OCI-LY1 (cell line): Measurements from ENCODE around the gene SYT6.

Experiments
- H2AFZ ChIP-seq: fragments of 200-600 bp; sonication (generic), shearing (Covaris generic); 2 replicates; pipeline ENCODE4 v1.6.0; 2014; ENCODE audit warnings: antibody characterized with exemption, mild to moderate bottlenecking, low read length
- H3F3A ChIP-seq: fragments of 200-600 bp; sonication (generic), shearing (Covaris generic); 2 replicates; pipeline ENCODE4 v1.6.0; 2014; ENCODE audit warnings: mild to moderate bottlenecking, antibody characterized with exemption, low read length, moderate library complexity; ENCODE audit not compliant: insufficient read depth
- H3K27ac ChIP-seq: fragments of 200-600 bp; sonication (generic); 2 replicates; pipeline ENCODE4 v1.5.1; 2014; ENCODE audit warnings: low read length, mixed run types, mild to moderate bottlenecking, low read depth; ENCODE audit not compliant: poor library complexity, severe bottlenecking
- H3K27me3 ChIP-seq: fragments of 200-600 bp; sonication (generic); 2 replicates; pipeline ENCODE4 v1.6.0; 2014; ENCODE audit warnings: antibody characterized with exemption, mild to moderate bottlenecking, low read length, moderate library complexity; ENCODE audit not compliant: insufficient read depth
- H3K36me3 ChIP-seq: fragments of 200-600 bp; sonication (generic); 2 replicates; pipeline ENCODE4 v1.6.1; 2014; ENCODE audit warnings: mild to moderate bottlenecking, antibody characterized with exemption, low read length, moderate library complexity, mixed read lengths; ENCODE audit not compliant: insufficient read depth
- H3K4me1 ChIP-seq: fragments of 200-600 bp; sonication (generic); 2 replicates; pipeline ENCODE4 v1.5.1; 2014; ENCODE audit warnings: mild to moderate bottlenecking, low read length, moderate library complexity; ENCODE audit not compliant: insufficient read depth, severe bottlenecking
- H3K4me2 ChIP-seq: fragments of 200-600 bp; sonication (generic), shearing (Covaris generic); 2 replicates; pipeline ENCODE4 v1.6.1; 2014; ENCODE audit warnings: low read length
- H3K4me3 ChIP-seq: fragments of 200-600 bp; sonication (generic); 2 replicates; pipeline ENCODE4 v1.5.1; 2014; ENCODE audit warnings: low read length, low read depth, mild to moderate bottlenecking, mixed read lengths; ENCODE audit not compliant: poor library complexity, severe bottlenecking
- H3K79me2 ChIP-seq: fragments of 200-600 bp; shearing (Covaris generic); 2 replicates; pipeline ENCODE4 v1.6.1; 2016; ENCODE audit warnings: mixed run types, low read length, mixed read lengths; ENCODE audit not compliant: insufficient read depth
- H3K9ac ChIP-seq: fragments of 200-600 bp; sonication (generic), shearing (Covaris generic); 2 replicates; pipeline ENCODE4 v1.6.1; 2014; ENCODE audit warnings: mild to moderate bottlenecking, low read length, mixed read lengths
- H3K9me2 ChIP-seq: fragments of 200-600 bp; sonication (generic), shearing (Covaris generic); 2 replicates; pipeline ENCODE4 v1.6.1; 2014; ENCODE audit warnings: low read depth, mild to moderate bottlenecking, low read length, mixed read lengths
- H3K9me3 ChIP-seq: fragments of 200-600 bp; shearing (Covaris generic); 2 replicates; pipeline ENCODE4 v1.6.1; 2014; ENCODE audit warnings: low read length, mixed read lengths
- H4K20me1 ChIP-seq: fragments of 200-600 bp; sonication (generic), shearing (Covaris generic); 2 replicates; pipeline ENCODE4 v1.6.0; 2016; ENCODE audit warnings: mild to moderate bottlenecking, low read length; ENCODE audit not compliant: insufficient read depth
- CTCF ChIP-seq: fragments of 200-600 bp; sonication (generic), shearing (Covaris generic); IDR thresholded peaks from 2 replicates; pipeline ENCODE4 v1.5.1; 2017; ENCODE audit warnings: mild to moderate bottlenecking, antibody characterized with exemption, low read length, moderate library complexity, mixed read lengths
- EZH2 ChIP-seq: fragments of 200-600 bp; sonication (generic), shearing (Covaris generic); IDR thresholded peaks from 2 replicates; pipeline ENCODE4 v1.8.0; 2017; ENCODE audit warnings: borderline replicate concordance, mixed run types, mild to moderate bottlenecking, antibody characterized with exemption, low read length, moderate library complexity, mixed read lengths

Gene SYT6

GRCh38 chr1:114177282-114177681, 23.6 kb upstream of the SYT6 start:
- H2AFZ ChIP-seq = no peak overlapping the region
- no peaks in the 10 kb centered on the region for H3F3A ChIP-seq
- no peak overlapping the region for H3K4me3 ChIP-seq
- H3K36me3 ChIP-seq = no peaks in the 10 kb centered on the region
- no peaks in the 10 kb centered on the region for H3K9me2 ChIP-seq
- no peak overlapping the region for H3K27ac ChIP-seq
- no peaks in the 10 kb centered on the region for H3K27me3 ChIP-seq
- H3K4me2 ChIP-seq = no peak overlapping the region
- no peaks in the 10 kb centered on the region for H3K79me2 ChIP-seq
- no peak for TF ChIP-seq EZH2
- TF ChIP-seq CTCF = no peak
- no peaks in the 10 kb centered on the region for H3K4me1 ChIP-seq
- no peaks in the 10 kb centered on the region for H3K9me3 ChIP-seq
- no peaks in the 10 kb centered on the region for H4K20me1 ChIP-seq
- no peak overlapping the region for H3K9ac ChIP-seq

GRCh38 chr1:114176366-114176765, 22.7 kb upstream of the SYT6 start:
- Histone ChIP-seq H2AFZ (no peak overlapping the region), H3K79me2 (no peaks in the 10 kb centered on the region), H3K9me3 (no peaks in the 10 kb centered on the region), H3K9ac (no peak overlapping the region), H3K4me1 (no peaks in the 10 kb centered on the region), H3F3A (no peaks in the 10 kb centered on the region), H3K36me3 (no peaks in the 10 kb centered on the region), H4K20me1 (no peaks in the 10 kb centered on the region), H3K27ac (no peak overlapping the region), H3K27me3 (no peaks in the 10 kb centered on the region), H3K9me2 (no peaks in the 10 kb centered on the region), H3K4me2 (no peak overlapping the region), H3K4me3 (no peak overlapping the region)
- no peak for TF ChIP-seq EZH2
- TF ChIP-seq CTCF = no peak

GRCh38 chr1:114173680-114174079, 20.0 kb upstream of the SYT6 start:
- Histone ChIP-seq H3K27ac (no peak overlapping the region), H3F3A (no peaks in the 10 kb centered on the region), H3K9me3 (no peaks in the 10 kb centered on the region), H3K4me2 (no peak overlapping the region), H3K9me2 (no peaks in the 10 kb centered on the region), H3K36me3 (no peaks in the 10 kb centered on the region), H3K4me3 (no peak overlapping the region), H3K9ac (no peak overlapping the region), H3K4me1 (no peaks in the 10 kb centered on the region), H3K27me3 (no peaks in the 10 kb centered on the region), H3K79me2 (no peaks in the 10 kb centered on the region), H2AFZ (no peak overlapping the region), H4K20me1 (no peaks in the 10 kb centered on the region)
- no peak for TF ChIP-seq CTCF
- TF ChIP-seq EZH2 = no peak
